ENCODE data around the gene NFRKB. TPM values are rescaled to one million over a fixed set of nuclear protein-coding genes. Genes with fewer than 3 reads are reported as not detected.

The NFRKB gene
- total RNA-seq, 1 donor from 2014 or later = 52.2 TPM

- H3K27ac Mint-ChIP-seq = no peak overlapping the region
- no peak overlapping the region for H3K4me3 Mint-ChIP-seq
- DNase-seq = no peak
- intact Hi-C loops (cut with micrococcal nuclease) = no loop called here
- H3K27me3 Mint-ChIP-seq = no peaks in the 10 kb centered on the region
- peaks cover 27% of the 10 kb centered on the region for H3K36me3 Mint-ChIP-seq (ENCODE audit: low read depth)
- no peaks in the 10 kb centered on the region for H3K4me1 Mint-ChIP-seq
- no peaks in the 10 kb centered on the region for H3K9me3 Mint-ChIP-seq
Measured at GRCh38 chr11:129928923-129929692, 33.7 kb upstream of the NFRKB start.

GRCh38 chr11:129922674-129923073 lies 27.3 kb upstream of the NFRKB start:
- H3K27me3 Mint-ChIP-seq = no peaks in the 10 kb centered on the region
- peaks cover 19% of the 10 kb centered on the region for H3K4me1 Mint-ChIP-seq
- no peak for DNase-seq
- H3K27ac Mint-ChIP-seq = no peak overlapping the region
- no peak overlapping the region for H3K4me3 Mint-ChIP-seq
- H3K36me3 Mint-ChIP-seq (ENCODE audit: low read depth) = peaks cover 10% of the 10 kb centered on the region
- H3K9me3 Mint-ChIP-seq = no peaks in the 10 kb centered on the region
- intact Hi-C loops (cut with micrococcal nuclease) = loop anchor here (1.0 to 5.0 kb wide), 3 partner anchors 80 to 210 kb away; partner anchors contain the start of genes APLP2 and PRDM10

- no peak for DNase-seq
- Mint-ChIP-seq H3K36me3 (ENCODE audit: low read depth) (peaks cover 6% of the 10 kb centered on the region), H3K9me3 (no peaks in the 10 kb centered on the region), H3K4me1 (peaks cover 18% of the 10 kb centered on the region), H3K27ac (no peak overlapping the region), H3K4me3 (no peak overlapping the region), H3K27me3 (no peaks in the 10 kb centered on the region)
- intact Hi-C loops (cut with micrococcal nuclease) = no loop called here
Measured at GRCh38 chr11:129918361-129918760, 23.0 kb upstream of the NFRKB start.

GRCh38 chr11:129917231-129917630 lies 21.9 kb upstream of the NFRKB start:
- intact Hi-C loops (cut with micrococcal nuclease) = no loop called here
- H3K4me3 Mint-ChIP-seq = no peak overlapping the region
- no peaks in the 10 kb centered on the region for H3K9me3 Mint-ChIP-seq
- DNase-seq = no peak
- H3K27ac Mint-ChIP-seq = no peak overlapping the region
- H3K36me3 Mint-ChIP-seq (ENCODE audit: low read depth) = peaks cover 9% of the 10 kb centered on the region
- peaks cover 12% of the 10 kb centered on the region for H3K4me1 Mint-ChIP-seq
- no peaks in the 10 kb centered on the region for H3K27me3 Mint-ChIP-seq

- intact Hi-C loops (cut with micrococcal nuclease) = no loop called here
- H3K4me3 Mint-ChIP-seq = peak overlapping the region; percentile 6
Measured at GRCh38 chr11:129911298-129911697, 15.9 kb upstream of the NFRKB start.

GRCh38 chr11:129910360-129910759 lies 15.0 kb upstream of the NFRKB start:
- Mint-ChIP-seq H3K36me3 (ENCODE audit: low read depth) (peaks cover 28% of the 10 kb centered on the region), H3K27me3 (no peaks in the 10 kb centered on the region), H3K4me1 (peaks cover 6% of the 10 kb centered on the region), H3K9me3 (no peaks in the 10 kb centered on the region), H3K4me3 (no peak overlapping the region), H3K27ac (no peak overlapping the region)
- DNase-seq = no peak
- intact Hi-C loops (cut with micrococcal nuclease) = no loop called here

More at GRCh38 chr11:129911298-129911697, 15.9 kb upstream of the NFRKB start:
- Mint-ChIP-seq H3K9me3 (no peaks in the 10 kb centered on the region), H3K27me3 (no peaks in the 10 kb centered on the region), H3K4me1 (peaks cover 6% of the 10 kb centered on the region), H3K27ac (peak overlapping the region; percentile 84), H3K36me3 (ENCODE audit: low read depth) (peaks cover 23% of the 10 kb centered on the region)
- DNase-seq = no peak

GRCh38 chr11:129905402-129905801 lies 10.0 kb upstream of the NFRKB start:
- peaks cover 32% of the 10 kb centered on the region for H3K36me3 Mint-ChIP-seq (ENCODE audit: low read depth)
- no peaks in the 10 kb centered on the region for H3K9me3 Mint-ChIP-seq
- DNase-seq = no peak
- intact Hi-C loops (cut with micrococcal nuclease) = no loop called here
- H3K27me3 Mint-ChIP-seq = no peaks in the 10 kb centered on the region
- H3K27ac Mint-ChIP-seq = no peak overlapping the region
- H3K4me1 Mint-ChIP-seq = no peaks in the 10 kb centered on the region
- no peak overlapping the region for H3K4me3 Mint-ChIP-seq

GRCh38 chr11:129896062-129896461 lies 684 bp upstream of the NFRKB start:
- H3K4me3 Mint-ChIP-seq = peak overlapping the region; percentile 91
- no peak for DNase-seq
- peak overlapping the region; percentile 64 for H3K27ac Mint-ChIP-seq
- peaks cover 27% of the 10 kb centered on the region for H3K36me3 Mint-ChIP-seq (ENCODE audit: low read depth)
- intact Hi-C loops (cut with micrococcal nuclease) = loop anchor here (10.0 kb wide), 1 partner anchor 419 kb away; the partner anchor contains the start of gene ZBTB44
- peaks cover 27% of the 10 kb centered on the region for H3K4me1 Mint-ChIP-seq
- H3K9me3 Mint-ChIP-seq = no peaks in the 10 kb centered on the region
- H3K27me3 Mint-ChIP-seq = peaks cover 6% of the 10 kb centered on the region

GRCh38 chr11:129894278-129895125 lies 876 bp downstream of the NFRKB start:
- peaks cover 36% of the 10 kb centered on the region for H3K36me3 Mint-ChIP-seq (ENCODE audit: low read depth)
- H3K27ac Mint-ChIP-seq = peak overlapping the region; percentile 89
- intact Hi-C loops (cut with micrococcal nuclease) = loop anchor here (1.0 to 10.0 kb wide), 4 partner anchors 80 to 420 kb away; partner anchors contain the start of genes APLP2 and ZBTB44
- peaks cover 6% of the 10 kb centered on the region for H3K27me3 Mint-ChIP-seq
- H3K4me1 Mint-ChIP-seq = peaks cover 32% of the 10 kb centered on the region
- DNase-seq = no peak
- H3K4me3 Mint-ChIP-seq = peak overlapping the region; percentile 91
- H3K9me3 Mint-ChIP-seq = no peaks in the 10 kb centered on the region

- intact Hi-C loops (cut with micrococcal nuclease) = no loop called here
- DNase-seq = peak; percentile 84
Measured at GRCh38 chr11:129888451-129888850, 6.9 kb downstream of the NFRKB start.

GRCh38 chr11:129885381-129885780 lies 10.0 kb downstream of the NFRKB start:
- H3K27ac Mint-ChIP-seq = no peak overlapping the region
- H3K36me3 Mint-ChIP-seq (ENCODE audit: low read depth) = peaks cover 79% of the 10 kb centered on the region
- intact Hi-C loops (cut with micrococcal nuclease) = no loop called here
- H3K4me3 Mint-ChIP-seq = no peak overlapping the region
- H3K27me3 Mint-ChIP-seq = no peaks in the 10 kb centered on the region
- no peak for DNase-seq
- H3K9me3 Mint-ChIP-seq = no peaks in the 10 kb centered on the region
- peaks cover 19% of the 10 kb centered on the region for H3K4me1 Mint-ChIP-seq

More at GRCh38 chr11:129888451-129888850, 6.9 kb downstream of the NFRKB start:
- Mint-ChIP-seq H3K9me3 (no peaks in the 10 kb centered on the region), H3K36me3 (ENCODE audit: low read depth) (peaks cover 73% of the 10 kb centered on the region), H3K4me3 (peak overlapping the region; percentile 25), H3K4me1 (peaks cover 26% of the 10 kb centered on the region), H3K27me3 (no peaks in the 10 kb centered on the region), H3K27ac (peak overlapping the region; percentile 77)

- peaks cover 78% of the 10 kb centered on the region for H3K36me3 Mint-ChIP-seq (ENCODE audit: low read depth)
Measured at GRCh38 chr11:129884581-129884980, 10.8 kb downstream of the NFRKB start.

GRCh38 chr11:129881570-129882170 lies 13.7 kb downstream of the NFRKB start:
- DNase-seq = peak; percentile 83
- H3K9me3 Mint-ChIP-seq = no peaks in the 10 kb centered on the region
- no peaks in the 10 kb centered on the region for H3K4me1 Mint-ChIP-seq
- H3K4me3 Mint-ChIP-seq = no peak overlapping the region
- H3K27me3 Mint-ChIP-seq = no peaks in the 10 kb centered on the region
- H3K36me3 Mint-ChIP-seq (ENCODE audit: low read depth) = peaks cover 81% of the 10 kb centered on the region
- intact Hi-C loops (cut with micrococcal nuclease) = no loop called here
- no peak overlapping the region for H3K27ac Mint-ChIP-seq

More at GRCh38 chr11:129884581-129884980, 10.8 kb downstream of the NFRKB start:
- H3K4me1 Mint-ChIP-seq = peaks cover 15% of the 10 kb centered on the region
- no peaks in the 10 kb centered on the region for H3K27me3 Mint-ChIP-seq
- H3K27ac Mint-ChIP-seq = no peak overlapping the region
- no peak overlapping the region for H3K4me3 Mint-ChIP-seq
- no peaks in the 10 kb centered on the region for H3K9me3 Mint-ChIP-seq
- no peak for DNase-seq
- intact Hi-C loops (cut with micrococcal nuclease) = no loop called here
